Esophagus squamous epithelium (tissue), 5 donors: ENCODE data around the gene LCN10. TPM values are rescaled to one million over a fixed set of nuclear protein-coding genes. Genes with fewer than 3 reads are reported as not detected.

Experiments
- DNase-seq: peaks from one replicate; lab custom pipeline; 2025; lab: John Stamatoyannopoulos, UW
- H3K27ac ChIP-seq, 4 donors: fragments of 200-600 bp; sonication (generic); one replicate each; pipeline ENCODE4 v1.5.1; 2016 to 2019; ENCODE audit warnings: mild to moderate bottlenecking in 1 of 4
- H3K27me3 ChIP-seq, 4 donors: fragments of 200-600 bp; sonication (generic); 1 replicate in 3 of 4; 2 replicates in 1 of 4; pipeline versions ENCODE4 v1.5.1 to v1.6.0; 2017 to 2021; ENCODE audit warnings: antibody characterized with exemption in 1 of 4
- H3K36me3 ChIP-seq, 3 donors: fragments of 200-600 bp; sonication (generic); one replicate each; pipeline ENCODE4 v1.5.1; 2016 to 2019
- H3K4me1 ChIP-seq, 3 donors: fragments of 200-600 bp; sonication (generic); one replicate each; pipeline ENCODE4 v1.5.1; 2017 to 2019
- H3K4me3 ChIP-seq, 4 donors: fragments of 200-600 bp; sonication (generic); 1 replicate in 3 of 4; 2 replicates in 1 of 4; pipeline ENCODE4 v1.5.1; 2016 to 2019; ENCODE audit warnings: mild to moderate bottlenecking in 2 of 4, moderate library complexity in 1 of 4
- H3K9me3 ChIP-seq, 3 donors: fragments of 200-600 bp; sonication (generic); one replicate each; pipeline ENCODE4 v1.5.1; 2016 to 2019
- CTCF ChIP-seq, 6 experiments: fragments of 450-650 bp in 4 of 6; fragments of 200-600 bp in 2 of 6; sonication (generic) in 2 of 6; IDR thresholded peaks; one replicate each; pipeline ENCODE4 v1.5.1; 2016 to 2019; ENCODE audit warnings: antibody characterized with exemption in 6 of 6, mild to moderate bottlenecking in 4 of 6, moderate library complexity in 4 of 6
- POLR2A ChIP-seq, 4 donors: fragments of 450-650 bp; IDR thresholded peaks; one replicate each; pipeline ENCODE4 v1.6.1; 2017; ENCODE audit warnings: antibody characterized with exemption in 4 of 4, mild to moderate bottlenecking in 4 of 4, moderate library complexity in 3 of 4
- WGBS, 2 donors: methylation state at CpG; one replicate each; pipeline ENCODE4 v1.1.5; 2018; 5-methylcytosine and 5-hydroxymethylcytosine counted together
- intact Hi-C: fragments of 100-400 bp; cut with DNase I; formaldehyde crosslinking; loops from one replicate; pipeline ENCODE4 v1.15.0; 2022
- small RNA-seq, 4 donors: library from RNA; depleted of rRNA; stranded (forward); fragments of <200 nt; gene quantifications; one replicate each; pipeline ENCODE3, GENCODE V24; 2016
- total RNA-seq, 4 donors: library from RNA; depleted of rRNA; stranded (reverse); fragments of >200 nt; gene quantifications; one replicate each; pipeline ENCODE4 v1.1.0, GENCODE V29; 2016
- donor health status: DM: yes; HTN: yes; CAD: no.

LCN10 gene
- total RNA-seq, 4 donors from 2014 or later, result 0.64 to 3.8 (median 2.2) TPM

DNA sequence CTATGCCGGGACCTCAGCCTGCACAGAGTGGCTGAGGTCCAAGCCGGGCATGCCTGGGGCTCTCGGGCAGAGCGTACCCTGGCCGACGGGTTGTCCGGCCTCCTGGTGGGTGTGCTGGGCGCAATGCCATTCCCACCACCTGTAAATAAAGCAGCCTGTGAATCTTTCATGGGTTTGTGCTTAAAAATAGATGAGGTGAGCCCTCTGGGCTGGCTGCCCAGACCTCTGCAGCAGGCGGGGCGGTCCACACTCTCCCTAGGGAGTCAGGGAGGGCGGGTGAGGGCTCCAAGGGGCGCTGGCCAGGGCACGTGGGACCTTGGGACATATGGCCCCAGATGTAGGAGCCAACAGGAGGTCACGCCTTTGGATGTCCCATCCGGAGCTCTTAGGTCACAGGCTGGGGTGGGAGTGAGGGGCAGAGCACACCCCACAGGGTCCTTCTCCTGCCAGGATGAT is 51.9 kb downstream of the LCN10 start:
- TF ChIP-seq CTCF (IDR thresholded peaks at IDR 0.05) (no peak), POLR2A (IDR thresholded peaks at IDR 0.05) (no peak)
- Histone ChIP-seq H3K9me3 (no peaks in the 10 kb centered on the region), H3K36me3 (no peaks in the 10 kb centered on the region), H3K4me3 (no peak overlapping the region), H3K27ac (peak overlapping the region; percentile 54 to 97 (median 72)), H3K27me3 (peaks cover 0 to 4% (median 0%) of the 10 kb centered on the region in 4 donors), H3K4me1 (peaks cover 34 to 90% (median 52%) of the 10 kb centered on the region in 3 donors)
- WGBS, 2 donors, result 70 to 100% methylated on average over 2 to 3 of the region's 15 CpGs
- DNase-seq, result no peak
- intact Hi-C loops, result no loop called here

GRCh38 chr9:136690104-136690805 is 52.5 kb downstream of the LCN10 start:
- no peak for TF ChIP-seq CTCF (IDR thresholded peaks at IDR 0.05)
- no peak for TF ChIP-seq POLR2A (IDR thresholded peaks at IDR 0.05)
- Histone ChIP-seq H3K27ac (peak overlapping the region; percentile 56 to 97 (median 72)), H3K9me3 (no peaks in the 10 kb centered on the region), H3K27me3 (no peaks in the 10 kb centered on the region), H3K36me3 (peaks cover 0 to 2% (median 0%) of the 10 kb centered on the region in 3 donors), H3K4me3 (no peak overlapping the region), H3K4me1 (peaks cover 36 to 90% (median 58%) of the 10 kb centered on the region in 3 donors)
- 93% methylated on average over 3 of the region's 25 CpGs for WGBS, 2 donors
- intact Hi-C loops, result no loop called here
- DNase-seq, result no peak

DNA sequence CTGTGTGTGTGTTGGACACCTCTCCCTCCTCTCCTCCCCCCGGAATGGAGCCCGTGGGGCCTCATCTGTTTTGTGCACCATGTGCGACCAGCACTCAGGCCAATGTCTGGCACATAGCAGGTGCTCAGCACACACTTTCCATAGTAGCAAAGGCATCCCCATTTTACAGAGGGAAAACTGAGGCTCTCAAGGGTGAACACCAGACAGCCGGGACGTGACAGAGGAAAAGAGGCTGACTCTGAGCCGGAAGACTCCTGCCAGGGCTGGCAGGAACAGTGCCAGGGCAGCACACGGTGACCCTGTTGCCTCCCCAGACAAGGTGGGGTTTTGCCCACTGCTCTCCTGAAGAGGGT is 53.7 kb downstream of the LCN10 start:
- TF ChIP-seq POLR2A (IDR thresholded peaks at IDR 0.05) (no peak), CTCF (IDR thresholded peaks at IDR 0.05) (no peak)
- peaks cover 33 to 90% (median 53%) of the 10 kb centered on the region in 3 donors for H3K4me1 ChIP-seq
- no peaks in the 10 kb centered on the region for H3K27me3 ChIP-seq
- H3K4me3 ChIP-seq, result no peak overlapping the region
- H3K9me3 ChIP-seq, result no peaks in the 10 kb centered on the region
- peak overlapping the region in 3 of 4 donors; percentile 80 to 97 (median 94) for H3K27ac ChIP-seq
- H3K36me3 ChIP-seq, result peaks cover 0 to 9% (median 0%) of the 10 kb centered on the region in 3 donors
- DNase-seq, result no peak
- 59% methylated on average over 3 of the region's 7 CpGs; no CpG with 5 or more reads in 1 of the 2 donors for WGBS, 2 donors
- intact Hi-C loops, result no loop called here

DNA sequence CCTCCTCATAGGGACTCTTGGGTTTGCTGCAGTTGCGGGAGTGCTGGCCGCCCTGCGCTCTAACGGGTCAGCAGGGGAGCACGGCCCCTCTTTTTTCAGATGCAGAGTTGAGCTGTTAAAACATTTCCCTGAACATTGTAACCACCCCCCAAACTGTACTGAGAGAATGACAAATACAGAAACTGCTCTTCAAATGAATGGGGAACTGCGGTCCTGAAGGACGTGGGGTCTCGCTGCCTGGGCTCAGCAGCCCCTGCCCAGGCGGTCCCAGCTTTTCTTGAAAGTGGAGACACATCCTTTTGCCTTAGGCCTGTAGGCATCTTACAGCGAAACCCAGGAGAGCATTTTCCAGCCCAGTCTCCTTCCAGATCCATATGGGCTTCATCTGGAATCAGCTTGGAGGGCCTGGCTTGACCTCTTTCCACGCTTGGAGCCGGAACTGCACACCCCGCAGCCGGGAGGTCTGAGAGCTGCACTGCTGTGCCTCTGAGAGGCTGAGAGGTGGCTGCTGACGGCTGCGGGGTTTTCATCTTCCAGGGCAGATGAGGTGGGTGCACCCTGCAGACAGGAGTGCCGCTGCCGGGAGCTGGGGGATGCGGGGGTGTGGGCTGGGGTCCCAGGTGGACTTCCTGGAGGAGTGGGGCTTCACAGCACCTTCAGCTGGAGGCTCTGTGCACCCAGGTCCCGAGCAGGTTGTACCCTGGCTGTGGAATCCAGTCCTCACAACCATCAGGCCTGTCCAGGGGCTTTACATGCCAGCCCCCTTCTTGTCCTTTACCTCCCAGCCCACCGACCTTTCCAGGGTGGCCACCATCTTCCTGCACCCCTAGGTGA is 54.2 kb downstream of the LCN10 start:
- peaks cover 0 to 14% (median 0%) of the 10 kb centered on the region in 3 donors for H3K36me3 ChIP-seq
- no peaks in the 10 kb centered on the region for H3K9me3 ChIP-seq
- TF ChIP-seq POLR2A (IDR thresholded peaks at IDR 0.05), result no peak
- TF ChIP-seq CTCF (IDR thresholded peaks at IDR 0.05), result no peak
- no peak for DNase-seq
- intact Hi-C loops, result no loop called here
- H3K4me1 ChIP-seq, result peaks cover 27 to 86% (median 47%) of the 10 kb centered on the region in 3 donors
- 41 to 63% methylated on average over 6 of the region's 21 CpGs for WGBS, 2 donors
- peak overlapping the region; percentile 83 to 97 (median 92) for H3K27ac ChIP-seq
- H3K27me3 ChIP-seq, result no peaks in the 10 kb centered on the region
- peak overlapping the region in 1 of 4 donors; percentile 96 for H3K4me3 ChIP-seq

Small RNA genes within 50 kb of the gene (small RNA-seq; reads per million reads assigned to genes)
- gene ATP6V1G1P3, result 0 reads per million in 4 donors
- 0 reads per million in 4 donors for gene MIR6722

Other genes with a start within 250 kb of the LCN10 start
- 10 to 100 TPM; 32.0 to 40.8 (median 36.2) TPM for gene NOTCH1, start 196.9 kb downstream of the LCN10 start, total RNA-seq
- gene EGFL7, start 80.0 kb downstream of the LCN10 start, total RNA-seq, result 10 to 100 TPM in 2 of 4 donors, 1 to 10 TPM in 2; 5.2 to 41.2 (median 21.2) TPM
- 10 to 100 TPM; 66.2 to 80.6 (median 75.8) TPM for gene AGPAT2, start 55.5 kb downstream of the LCN10 start, total RNA-seq
- 1 to 10 TPM in 3 of 4 donors, under 1 TPM in 1; 0.48 to 6.3 (median 1.1) TPM for gene DIPK1B, start 30.4 kb downstream of the LCN10 start, total RNA-seq
- 1 to 10 TPM in 2 of 4 donors, under 1 TPM in 1, not detected in 1; 0.82 to 6.7 (median 2.5) TPM for gene LCN6, start 5.6 kb upstream of the LCN10 start, total RNA-seq
- gene LCN8, start 15.3 kb upstream of the LCN10 start, total RNA-seq, result not detected
- not detected for gene LCN15, start 21.6 kb upstream of the LCN10 start, total RNA-seq
- gene TMEM141, start 48.4 kb upstream of the LCN10 start, total RNA-seq, result 100 to 1,000 TPM; 109 to 129 (median 123) TPM
- gene CCDC183, start 53.4 kb upstream of the LCN10 start, total RNA-seq, result 1 to 10 TPM in 1 of 4 donors, not detected in 3; 2.1 TPM
- 10 to 100 TPM; 54.9 to 70.7 (median 61.5) TPM for gene RABL6, start 65.0 kb upstream of the LCN10 start, total RNA-seq
- 1 to 10 TPM in 2 of 4 donors, under 1 TPM in 2; 0.32 to 2.3 (median 1.0) TPM for gene AJM1, start 99.5 kb upstream of the LCN10 start, total RNA-seq
- 10 to 100 TPM; 21.9 to 53.2 (median 42.2) TPM for gene PHPT1, start 106.5 kb upstream of the LCN10 start, total RNA-seq
- 1 to 10 TPM; 1.8 to 2.9 (median 2.7) TPM for gene MAMDC4, start 109.4 kb upstream of the LCN10 start, total RNA-seq
- 100 to 1,000 TPM; 326 to 456 (median 356) TPM for gene EDF1, start 123.4 kb upstream of the LCN10 start, total RNA-seq
- 10 to 100 TPM in 3 of 4 donors, 1 to 10 TPM in 1; 8.0 to 20.9 (median 13.2) TPM for gene TRAF2, start 143.6 kb upstream of the LCN10 start, total RNA-seq
- gene FBXW5, start 201.8 kb upstream of the LCN10 start, total RNA-seq, result 100 to 1,000 TPM; 146 to 210 (median 163) TPM
- 1 to 10 TPM in 1 of 4 donors, not detected in 3; 1.6 TPM for gene C8G, start 202.3 kb upstream of the LCN10 start, total RNA-seq
- not detected for gene LCN12, start 209.3 kb upstream of the LCN10 start, total RNA-seq
- gene PTGDS, start 234.6 kb upstream of the LCN10 start, total RNA-seq, result 100 to 1,000 TPM in 1 of 4 donors, 1 to 10 TPM in 3; 1.7 to 208 (median 4.8) TPM
- under 1 TPM in 1 of 4 donors, not detected in 3; 0.19 TPM for gene LCNL1, start 240.1 kb upstream of the LCN10 start, total RNA-seq
- 10 to 100 TPM; 18.3 to 56.3 (median 49.6) TPM for gene PAXX, start 249.5 kb upstream of the LCN10 start, total RNA-seq